PC-3 (cell line): ENCODE data around the gene SELE.

Source experiments
- CTCF ChIP-seq: fragments of 300-600 bp; sonication (generic); conservative IDR thresholded peaks from 2 replicates; pipeline ENCODE4 v1.5.1; 2017; ENCODE audit warnings: antibody characterized with exemption, low read depth, mild to moderate bottlenecking, low read length
- EZH2 ChIP-seq: fragments of 300-600 bp; sonication (generic); IDR thresholded peaks from one replicate; pipeline ENCODE4 v1.6.1; 2017; ENCODE audit warnings: antibody characterized with exemption, mild to moderate bottlenecking, low read length; ENCODE audit not compliant: unreplicated experiment

DNA sequence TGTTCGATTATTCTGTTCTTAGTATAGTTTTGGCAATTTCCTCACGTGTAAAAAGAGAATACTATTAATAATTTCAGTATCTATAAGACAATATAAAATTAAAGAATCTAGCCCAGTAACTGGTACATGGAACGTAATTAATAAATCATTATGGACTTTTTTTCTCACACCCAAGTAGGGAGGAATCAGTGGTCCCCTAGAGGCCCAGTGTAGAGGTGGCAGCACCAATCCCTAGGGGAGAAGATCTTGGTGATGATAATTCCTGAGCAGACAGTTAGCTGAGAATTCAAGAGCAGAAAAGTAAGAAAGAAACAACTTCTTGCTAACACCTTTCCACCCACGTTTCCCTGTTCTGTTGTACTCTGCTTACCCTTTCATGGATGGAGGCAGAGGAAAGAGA is 19.7 kb upstream of the SELE start:
- TF ChIP-seq CTCF (0 out of 2 replicates have a peak, but pooled peaks have one; percentile 8), EZH2 (no peak)
